Measurements from ENCODE around the gene LPGAT1. TPM values are rescaled to one million over a fixed set of nuclear protein-coding genes. Genes with fewer than 3 reads are reported as not detected.

The LPGAT1 gene
- total and polyA plus RNA-seq, 2 of the 13 experiments (the other 11 are each of a cell fraction or from before 2014, with no cell fraction given): 12.1 to 48.3 TPM

DNA sequence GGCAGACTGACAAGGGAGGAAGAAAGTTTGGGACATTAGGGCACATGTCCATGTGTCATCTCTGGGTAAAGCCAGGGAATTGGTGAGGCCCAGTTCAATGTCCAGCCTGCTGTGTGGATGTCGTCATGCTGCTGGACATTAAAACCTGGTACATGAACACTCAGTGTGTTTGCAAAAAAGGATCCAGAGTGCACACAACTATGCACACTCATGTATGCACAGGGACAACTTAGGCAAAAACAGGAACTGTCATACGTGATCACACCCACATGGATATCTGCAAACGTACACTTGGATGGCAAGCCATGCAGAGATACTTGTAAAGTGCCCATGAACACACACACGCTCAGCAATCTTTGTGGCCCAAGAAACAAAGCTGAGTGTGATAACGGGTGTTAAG is 107.3 kb downstream of the LPGAT1 start (continued):
- TF ChIP-seq, protein P1, sequence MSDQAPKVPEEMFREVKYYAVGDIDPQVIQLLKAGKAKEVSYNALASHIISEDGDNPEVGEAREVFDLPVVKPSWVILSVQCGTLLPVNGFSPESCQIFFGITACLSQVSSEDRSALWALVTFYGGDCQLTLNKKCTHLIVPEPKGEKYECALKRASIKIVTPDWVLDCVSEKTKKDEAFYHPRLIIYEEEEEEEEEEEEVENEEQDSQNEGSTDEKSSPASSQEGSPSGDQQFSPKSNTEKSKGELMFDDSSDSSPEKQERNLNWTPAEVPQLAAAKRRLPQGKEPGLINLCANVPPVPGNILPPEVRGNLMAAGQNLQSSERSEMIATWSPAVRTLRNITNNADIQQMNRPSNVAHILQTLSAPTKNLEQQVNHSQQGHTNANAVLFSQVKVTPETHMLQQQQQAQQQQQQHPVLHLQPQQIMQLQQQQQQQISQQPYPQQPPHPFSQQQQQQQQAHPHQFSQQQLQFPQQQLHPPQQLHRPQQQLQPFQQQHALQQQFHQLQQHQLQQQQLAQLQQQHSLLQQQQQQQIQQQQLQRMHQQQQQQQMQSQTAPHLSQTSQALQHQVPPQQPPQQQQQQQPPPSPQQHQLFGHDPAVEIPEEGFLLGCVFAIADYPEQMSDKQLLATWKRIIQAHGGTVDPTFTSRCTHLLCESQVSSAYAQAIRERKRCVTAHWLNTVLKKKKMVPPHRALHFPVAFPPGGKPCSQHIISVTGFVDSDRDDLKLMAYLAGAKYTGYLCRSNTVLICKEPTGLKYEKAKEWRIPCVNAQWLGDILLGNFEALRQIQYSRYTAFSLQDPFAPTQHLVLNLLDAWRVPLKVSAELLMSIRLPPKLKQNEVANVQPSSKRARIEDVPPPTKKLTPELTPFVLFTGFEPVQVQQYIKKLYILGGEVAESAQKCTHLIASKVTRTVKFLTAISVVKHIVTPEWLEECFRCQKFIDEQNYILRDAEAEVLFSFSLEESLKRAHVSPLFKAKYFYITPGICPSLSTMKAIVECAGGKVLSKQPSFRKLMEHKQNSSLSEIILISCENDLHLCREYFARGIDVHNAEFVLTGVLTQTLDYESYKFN (CRISPR knock-in tag; conservative IDR thresholded peaks at IDR 0.05): peak; percentile 32; the same call in 1 of the 2 replicates
- TF ChIP-seq HNF4A (CRISPR knock-in tag; IDR thresholded peaks at IDR 0.05) (peak; percentile 74), NCOA5 (CRISPR knock-in tag; IDR thresholded peaks at IDR 0.05) (no peak), ZNF138 (CRISPR knock-in tag; IDR thresholded peaks at IDR 0.05; ENCODE audit: low read depth) (no peak), DRAP1 (CRISPR knock-in tag; IDR thresholded peaks at IDR 0.05) (no peak), ZFP82 (CRISPR knock-in tag; IDR thresholded peaks at IDR 0.05; ENCODE audit: borderline replicate concordance) (no peak), GATAD2A (CRISPR knock-in tag; IDR thresholded peaks at IDR 0.05) (0 out of 2 replicates have a peak, but pooled peaks have one; percentile 34), ATF4 (CRISPR knock-in tag; IDR thresholded peaks at IDR 0.05) (peak in 1 of 2 experiments; percentile 82; a peak in 2 of 4 replicates), ZBTB37 (CRISPR knock-in tag; IDR thresholded peaks at IDR 0.05) (no peak), ZNF567 (CRISPR knock-in tag; IDR thresholded peaks at IDR 0.05; ENCODE audit: borderline replicate concordance) (no peak), ZNF205 (CRISPR knock-in tag; IDR thresholded peaks at IDR 0.05) (no peak), SMAD1 (CRISPR knock-in tag; IDR thresholded peaks at IDR 0.05; ENCODE audit: borderline replicate concordance, low read depth) (no peak), ZNF746 (CRISPR knock-in tag; IDR thresholded peaks at IDR 0.05) (peak; percentile 44; the same call in 1 of the 2 replicates)
- TF ChIP-seq, protein P2, sequence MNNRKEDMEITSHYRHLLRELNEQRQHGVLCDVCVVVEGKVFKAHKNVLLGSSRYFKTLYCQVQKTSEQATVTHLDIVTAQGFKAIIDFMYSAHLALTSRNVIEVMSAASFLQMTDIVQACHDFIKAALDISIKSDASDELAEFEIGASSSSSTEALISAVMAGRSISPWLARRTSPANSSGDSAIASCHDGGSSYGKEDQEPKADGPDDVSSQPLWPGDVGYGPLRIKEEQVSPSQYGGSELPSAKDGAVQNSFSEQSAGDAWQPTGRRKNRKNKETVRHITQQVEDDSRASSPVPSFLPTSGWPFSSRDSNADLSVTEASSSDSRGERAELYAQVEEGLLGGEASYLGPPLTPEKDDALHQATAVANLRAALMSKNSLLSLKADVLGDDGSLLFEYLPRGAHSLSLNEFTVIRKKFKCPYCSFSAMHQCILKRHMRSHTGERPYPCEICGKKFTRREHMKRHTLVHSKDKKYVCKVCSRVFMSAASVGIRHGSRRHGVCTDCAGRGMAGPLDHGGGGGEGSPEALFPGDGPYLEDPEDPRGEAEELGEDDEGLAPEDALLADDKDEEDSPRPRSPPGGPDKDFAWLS (CRISPR knock-in tag; IDR thresholded peaks at IDR 0.05; ENCODE audit: borderline replicate concordance): no peak

All from HepG2 (cell line).